ENCODE results near the gene RSPH1.

Gene RSPH1

GRCh38 chr21:42538479-42539275, 42.7 kb upstream of the RSPH1 start:
- TF ChIP-seq TCF4 (CRISPR knock-in tag; IDR thresholded peaks at IDR 0.05; ENCODE audit: borderline replicate concordance) (no peak), POU6F1 (CRISPR knock-in tag; IDR thresholded peaks at IDR 0.05; ENCODE audit: borderline replicate concordance, low read depth) (no peak), ISL1 (CRISPR knock-in tag; IDR thresholded peaks at IDR 0.05) (no peak), BACH2 (CRISPR knock-in tag; IDR thresholded peaks at IDR 0.05; ENCODE audit: borderline replicate concordance) (no peak), ESRRG (CRISPR knock-in tag; IDR thresholded peaks at IDR 0.05) (no peak), ZNF8 (CRISPR knock-in tag; IDR thresholded peaks at IDR 0.05) (no peak), ZNF565 (CRISPR knock-in tag; conservative IDR thresholded peaks at IDR 0.05; ENCODE audit: low read depth) (no peak), ZC3H10 (CRISPR knock-in tag; IDR thresholded peaks at IDR 0.05) (no peak), ZFP30 (CRISPR knock-in tag; IDR thresholded peaks at IDR 0.05) (no peak), ZNF70 (CRISPR knock-in tag; IDR thresholded peaks at IDR 0.05) (no peak), CREB5 (CRISPR knock-in tag; IDR thresholded peaks at IDR 0.05; ENCODE audit: low read depth) (no peak), RARB (CRISPR knock-in tag; IDR thresholded peaks at IDR 0.05) (no peak), ZFP3 (CRISPR knock-in tag; IDR thresholded peaks at IDR 0.05) (no peak), PPARA (CRISPR knock-in tag; IDR thresholded peaks at IDR 0.05; ENCODE audit: borderline replicate concordance) (no peak), SNAI2 (CRISPR knock-in tag; IDR thresholded peaks at IDR 0.05) (no peak)
- no peak for ATAC-seq

GRCh38 chr21:42537106-42537742, 41.2 kb upstream of the RSPH1 start:
- TF ChIP-seq PPARA (CRISPR knock-in tag; IDR thresholded peaks at IDR 0.05; ENCODE audit: borderline replicate concordance) (no peak), CSRNP3 (CRISPR knock-in tag; IDR thresholded peaks at IDR 0.05) (no peak), GLIS3 (CRISPR knock-in tag; IDR thresholded peaks at IDR 0.05) (no peak), SNAI2 (CRISPR knock-in tag; IDR thresholded peaks at IDR 0.05) (no peak), ZFP3 (CRISPR knock-in tag; IDR thresholded peaks at IDR 0.05) (no peak), ESRRG (CRISPR knock-in tag; IDR thresholded peaks at IDR 0.05) (no peak), ZFP30 (CRISPR knock-in tag; IDR thresholded peaks at IDR 0.05) (no peak), TCF4 (CRISPR knock-in tag; IDR thresholded peaks at IDR 0.05; ENCODE audit: borderline replicate concordance) (no peak), TOX (CRISPR knock-in tag; IDR thresholded peaks at IDR 0.05; ENCODE audit: borderline replicate concordance) (no peak), ISL1 (CRISPR knock-in tag; IDR thresholded peaks at IDR 0.05) (no peak), ARNTL (CRISPR knock-in tag; IDR thresholded peaks at IDR 0.05; ENCODE audit: borderline replicate concordance, low read depth) (no peak), PATZ1 (CRISPR knock-in tag; IDR thresholded peaks at IDR 0.05; ENCODE audit: borderline replicate concordance) (no peak)
- no peak for ATAC-seq

GRCh38 chr21:42536601-42537000, 40.6 kb upstream of the RSPH1 start:
- ATAC-seq = no peak
- TF ChIP-seq ZC3H10 (CRISPR knock-in tag; IDR thresholded peaks at IDR 0.05) (no peak), ISL1 (CRISPR knock-in tag; IDR thresholded peaks at IDR 0.05) (no peak), PPARA (CRISPR knock-in tag; IDR thresholded peaks at IDR 0.05; ENCODE audit: borderline replicate concordance) (no peak), ESRRG (CRISPR knock-in tag; IDR thresholded peaks at IDR 0.05) (no peak), CSDC2 (CRISPR knock-in tag; IDR thresholded peaks at IDR 0.05) (no peak), TSHZ2 (CRISPR knock-in tag; IDR thresholded peaks at IDR 0.05) (no peak), PATZ1 (CRISPR knock-in tag; IDR thresholded peaks at IDR 0.05; ENCODE audit: borderline replicate concordance) (no peak), ZNF70 (CRISPR knock-in tag; IDR thresholded peaks at IDR 0.05) (no peak), ZNF565 (CRISPR knock-in tag; conservative IDR thresholded peaks at IDR 0.05; ENCODE audit: low read depth) (no peak), ZNF8 (CRISPR knock-in tag; IDR thresholded peaks at IDR 0.05) (no peak), SNAI2 (CRISPR knock-in tag; IDR thresholded peaks at IDR 0.05) (no peak), ZFP3 (CRISPR knock-in tag; IDR thresholded peaks at IDR 0.05) (no peak), TOX (CRISPR knock-in tag; IDR thresholded peaks at IDR 0.05; ENCODE audit: borderline replicate concordance) (no peak), ARNTL (CRISPR knock-in tag; IDR thresholded peaks at IDR 0.05; ENCODE audit: borderline replicate concordance, low read depth) (no peak), ZFP30 (CRISPR knock-in tag; IDR thresholded peaks at IDR 0.05) (no peak), GLIS3 (CRISPR knock-in tag; IDR thresholded peaks at IDR 0.05) (no peak), TCF4 (CRISPR knock-in tag; IDR thresholded peaks at IDR 0.05; ENCODE audit: borderline replicate concordance) (no peak)
